Measurements from ENCODE around the gene RPA1. TPM values are rescaled to one million over a fixed set of nuclear protein-coding genes. Genes with fewer than 3 reads are reported as not detected.

RPA1 gene
- total RNA-seq, 1 donor from 2014 or later = 68.8 TPM

GRCh38 chr17:1947743-1948516, 118.1 kb downstream of the RPA1 start:
- Histone ChIP-seq H3K9ac (ENCODE audit: low read length) (no peak overlapping the region), H3K4me3 (ENCODE audit: insufficient read depth, low read depth, low read length) (no peak overlapping the region), H3K4me1 (ENCODE audit: insufficient read depth, low read length) (no peaks in the 10 kb centered on the region), H3K27ac (ENCODE audit: low read depth, low read length) (no peak overlapping the region), H3K9me3 (ENCODE audit: insufficient read depth, low read depth, low read length) (no peaks in the 10 kb centered on the region), H4K20me1 (ENCODE audit: insufficient read depth, low read length) (no peaks in the 10 kb centered on the region), H3K79me2 (ENCODE audit: insufficient read depth, low read length) (no peaks in the 10 kb centered on the region), H3K27me3 (ENCODE audit: insufficient read depth, low read length) (peaks cover 2% of the 10 kb centered on the region), H2AFZ (ENCODE audit: low read depth, low read length) (no peak overlapping the region), H3K4me2 (ENCODE audit: low read length) (no peak overlapping the region), H3K36me3 (ENCODE audit: insufficient read depth, low read length) (no peaks in the 10 kb centered on the region)
- Mint-ChIP-seq H3K27ac (ENCODE audit: unreplicated experiment) (no peak overlapping the region), H3K4me1 (ENCODE audit: low read depth, unreplicated experiment) (no peaks in the 10 kb centered on the region), H3K9me3 (ENCODE audit: unreplicated experiment) (no peaks in the 10 kb centered on the region), H3K27me3 (ENCODE audit: low read depth, unreplicated experiment) (peaks cover 20% of the 10 kb centered on the region), H3K36me3 (ENCODE audit: low read depth, unreplicated experiment) (no peaks in the 10 kb centered on the region), H3K4me3 (ENCODE audit: unreplicated experiment) (no peak overlapping the region)
- FAIRE-seq = no peak
- DNase-seq (ENCODE audit: low read depth) = no peak
- no peak for TF ChIP-seq EZH2 (IDR thresholded peaks at IDR 0.05; ENCODE audit: insufficient read depth, low read length)
- TF ChIP-seq, protein P1, sequence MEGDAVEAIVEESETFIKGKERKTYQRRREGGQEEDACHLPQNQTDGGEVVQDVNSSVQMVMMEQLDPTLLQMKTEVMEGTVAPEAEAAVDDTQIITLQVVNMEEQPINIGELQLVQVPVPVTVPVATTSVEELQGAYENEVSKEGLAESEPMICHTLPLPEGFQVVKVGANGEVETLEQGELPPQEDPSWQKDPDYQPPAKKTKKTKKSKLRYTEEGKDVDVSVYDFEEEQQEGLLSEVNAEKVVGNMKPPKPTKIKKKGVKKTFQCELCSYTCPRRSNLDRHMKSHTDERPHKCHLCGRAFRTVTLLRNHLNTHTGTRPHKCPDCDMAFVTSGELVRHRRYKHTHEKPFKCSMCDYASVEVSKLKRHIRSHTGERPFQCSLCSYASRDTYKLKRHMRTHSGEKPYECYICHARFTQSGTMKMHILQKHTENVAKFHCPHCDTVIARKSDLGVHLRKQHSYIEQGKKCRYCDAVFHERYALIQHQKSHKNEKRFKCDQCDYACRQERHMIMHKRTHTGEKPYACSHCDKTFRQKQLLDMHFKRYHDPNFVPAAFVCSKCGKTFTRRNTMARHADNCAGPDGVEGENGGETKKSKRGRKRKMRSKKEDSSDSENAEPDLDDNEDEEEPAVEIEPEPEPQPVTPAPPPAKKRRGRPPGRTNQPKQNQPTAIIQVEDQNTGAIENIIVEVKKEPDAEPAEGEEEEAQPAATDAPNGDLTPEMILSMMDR (IDR thresholded peaks at IDR 0.05; ENCODE audit: insufficient read depth, low read depth, low read length) = no peak

- no peak overlapping the region for H2AFZ ChIP-seq (ENCODE audit: low read depth, low read length)
- H3K4me3 ChIP-seq (ENCODE audit: insufficient read depth, low read depth, low read length) = no peak overlapping the region
- H3K27me3 ChIP-seq (ENCODE audit: insufficient read depth, low read length) = peaks cover 2% of the 10 kb centered on the region
- Mint-ChIP-seq H3K4me3 (ENCODE audit: unreplicated experiment) (no peak overlapping the region), H3K36me3 (ENCODE audit: low read depth, unreplicated experiment) (no peaks in the 10 kb centered on the region), H3K4me1 (ENCODE audit: low read depth, unreplicated experiment) (no peaks in the 10 kb centered on the region), H3K9me3 (ENCODE audit: unreplicated experiment) (no peaks in the 10 kb centered on the region), H3K27ac (ENCODE audit: unreplicated experiment) (no peak overlapping the region), H3K27me3 (ENCODE audit: low read depth, unreplicated experiment) (peaks cover 19% of the 10 kb centered on the region)
- H3K27ac ChIP-seq (ENCODE audit: low read depth, low read length) = no peak overlapping the region
- TF ChIP-seq EZH2 (IDR thresholded peaks at IDR 0.05; ENCODE audit: insufficient read depth, low read length) = no peak
- TF ChIP-seq, protein P1 (IDR thresholded peaks at IDR 0.05; ENCODE audit: insufficient read depth, low read depth, low read length) = no peak
- H3K9me3 ChIP-seq (ENCODE audit: insufficient read depth, low read depth, low read length) = no peaks in the 10 kb centered on the region
- FAIRE-seq = no peak
- H3K36me3 ChIP-seq (ENCODE audit: insufficient read depth, low read length) = no peaks in the 10 kb centered on the region
- no peaks in the 10 kb centered on the region for H3K79me2 ChIP-seq (ENCODE audit: insufficient read depth, low read length)
- no peaks in the 10 kb centered on the region for H3K4me1 ChIP-seq (ENCODE audit: insufficient read depth, low read length)
- no peak overlapping the region for H3K4me2 ChIP-seq (ENCODE audit: low read length)
- no peak overlapping the region for H3K9ac ChIP-seq (ENCODE audit: low read length)
- H4K20me1 ChIP-seq (ENCODE audit: insufficient read depth, low read length) = no peaks in the 10 kb centered on the region
- DNase-seq (ENCODE audit: low read depth) = no peak
Observed at GRCh38 chr17:1948517-1948825, 118.7 kb downstream of the RPA1 start.

Other genes with a start within 250 kb of the RPA1 start
- 17.9 and 18.0 TPM in 2 replicates for gene SLC43A2, start 201.2 kb upstream of the RPA1 start, total RNA-seq
- 2.9 and 3.9 TPM in 2 replicates for gene SCARF1, start 184.3 kb upstream of the RPA1 start, total RNA-seq
- 7.5 and 7.8 TPM in 2 replicates for gene RILP, start 180.1 kb upstream of the RPA1 start, total RNA-seq
- gene PRPF8, start 145.1 kb upstream of the RPA1 start, total RNA-seq = 202 TPM in 2 replicates
- 5.9 and 6.0 TPM in 2 replicates for gene TLCD2, start 119.6 kb upstream of the RPA1 start, total RNA-seq
- 12.3 and 13.9 TPM in 2 replicates for gene WDR81, start 105.3 kb upstream of the RPA1 start, total RNA-seq
- gene SERPINF2, start 87.1 kb upstream of the RPA1 start, total RNA-seq = 0.11 and 0.29 TPM in 2 replicates
- 26.6 and 43.8 TPM in 2 replicates for gene SERPINF1, start 67.9 kb upstream of the RPA1 start, total RNA-seq
- 8.6 and 10.7 TPM in 2 replicates for gene SMYD4, start 103 bp upstream of the RPA1 start, total RNA-seq
- gene RTN4RL1, start 195.3 kb downstream of the RPA1 start, total RNA-seq = 0.65 and 0.77 TPM in 2 replicates
- gene DPH1, start 200.1 kb downstream of the RPA1 start, total RNA-seq = 25.8 and 26.7 TPM in 2 replicates
- 32.8 and 36.8 TPM in 2 replicates for gene OVCA2, start 212.0 kb downstream of the RPA1 start, total RNA-seq
- gene HIC1, start 225.1 kb downstream of the RPA1 start, total RNA-seq = 9.0 and 14.5 TPM in 2 replicates

Measured in astrocyte (in vitro differentiated cells and primary cell).